Stomach (tissue), 9 donors: ENCODE measurements around the gene CHCHD6. TPM values are rescaled to one million over a fixed set of nuclear protein-coding genes. Genes with fewer than 3 reads are reported as not detected.

Source experiments
- DNase-seq, 2 donors: peaks; one replicate each; pipeline versions ENCODE4 v3.0.0 to v3.0.0-alpha.2; 2013 to 2019
- H3K27ac ChIP-seq, 5 donors: fragments of 200-600 bp in 4 of 5; sonication (generic) in 4 of 5; one replicate each; pipeline ENCODE4 v1.5.1; 2013 to 2019; ENCODE audit warnings: mild to moderate bottlenecking in 1 of 5, moderate library complexity in 1 of 5
- H3K27me3 ChIP-seq, 3 donors: fragments of 200-600 bp; sonication (generic); one replicate each; pipeline ENCODE4 v1.5.1; 2017 to 2019; ENCODE audit warnings: mixed run types in 1 of 3
- H3K36me3 ChIP-seq, 4 donors: fragments of 200-600 bp; sonication (generic); 1 replicate in 3 of 4; 2 replicates in 1 of 4; pipeline ENCODE4 v1.5.1; 2016 to 2019
- H3K4me1 ChIP-seq, 4 donors: fragments of 200-600 bp; sonication (generic); one replicate each; pipeline ENCODE4 v1.5.1; 2016 to 2019
- H3K4me3 ChIP-seq, 4 donors: fragments of 200-600 bp; sonication (generic) in 3 of 4; one replicate each; pipeline ENCODE4 v1.5.1; 2016 to 2019; ENCODE audit warnings: mild to moderate bottlenecking in 1 of 4
- H3K9me3 ChIP-seq, 4 donors: fragments of 200-600 bp; sonication (generic); one replicate each; pipeline ENCODE4 v1.5.1; 2016 to 2019
- EP300 ChIP-seq: sonication (generic); formaldehyde crosslinking; IDR thresholded peaks from one replicate; pipeline ENCODE4 v1.6.1; 2017; ENCODE audit warnings: antibody characterized with exemption
- POLR2A ChIP-seq, 4 donors: fragments of 450-650 bp; IDR thresholded peaks; one replicate each; pipeline ENCODE4 v1.6.1; 2016; ENCODE audit warnings: antibody characterized with exemption in 4 of 4, control low read depth in 2 of 4, mild to moderate bottlenecking in 1 of 4, moderate library complexity in 1 of 4
- POLR2AphosphoS5 ChIP-seq, 3 donors: sonication (generic); formaldehyde crosslinking; IDR thresholded peaks; one replicate each; pipeline ENCODE4 v1.6.1; 2016; ENCODE audit warnings: antibody characterized with exemption in 3 of 3
- WGBS, 5 donors: extraction: QIAGEN DNeasy Blood & Tissue Kit in 3 of 5; methylation state at CpG; one replicate each; pipeline versions ENCODE4 v1.1.5 to v1.1.7; 2013 to 2018; 5-methylcytosine and 5-hydroxymethylcytosine counted together
- intact Hi-C: fragments of 100-400 bp; cut with DNase I; formaldehyde crosslinking; loops from one replicate; pipeline ENCODE4 v1.15.1; 2023; ENCODE audit warnings: low total_unique reads
- polyA plus RNA-seq, 3 donors: library from polyadenylated mRNA; stranded (reverse); fragments of 200-250 nt; gene quantifications; one replicate each; pipeline ENCODE4 v1.2.3, GENCODE V29; 2013
- total RNA-seq, 5 donors: library from RNA; depleted of rRNA; stranded (reverse); fragments of >200 nt; gene quantifications; one replicate each; pipeline versions ENCODE4 v1.1.0 to v1.2.3, GENCODE V29; 2014 to 2016
- TF ChIP-seq, protein P1 (sequence below), 7 experiments: fragments of 450-650 bp in 4 of 7; fragments of 200-600 bp in 3 of 7; sonication (generic) in 3 of 7; IDR thresholded peaks; one replicate each; pipeline ENCODE4 v1.5.1; 2016 to 2019; ENCODE audit warnings: antibody characterized with exemption in 7 of 7, control low read depth in 2 of 7, mild to moderate bottlenecking in 1 of 7
- donor health status: healthy with polysubstance abuse.
- donor health status: Bipolar disorder and iron deficiency.
- donor health status: healthy.

The CHCHD6 gene
- total and polyA plus RNA-seq, 8 donors = 4.0 to 40.8 (median 11.9) TPM; not detected in 1

DNA sequence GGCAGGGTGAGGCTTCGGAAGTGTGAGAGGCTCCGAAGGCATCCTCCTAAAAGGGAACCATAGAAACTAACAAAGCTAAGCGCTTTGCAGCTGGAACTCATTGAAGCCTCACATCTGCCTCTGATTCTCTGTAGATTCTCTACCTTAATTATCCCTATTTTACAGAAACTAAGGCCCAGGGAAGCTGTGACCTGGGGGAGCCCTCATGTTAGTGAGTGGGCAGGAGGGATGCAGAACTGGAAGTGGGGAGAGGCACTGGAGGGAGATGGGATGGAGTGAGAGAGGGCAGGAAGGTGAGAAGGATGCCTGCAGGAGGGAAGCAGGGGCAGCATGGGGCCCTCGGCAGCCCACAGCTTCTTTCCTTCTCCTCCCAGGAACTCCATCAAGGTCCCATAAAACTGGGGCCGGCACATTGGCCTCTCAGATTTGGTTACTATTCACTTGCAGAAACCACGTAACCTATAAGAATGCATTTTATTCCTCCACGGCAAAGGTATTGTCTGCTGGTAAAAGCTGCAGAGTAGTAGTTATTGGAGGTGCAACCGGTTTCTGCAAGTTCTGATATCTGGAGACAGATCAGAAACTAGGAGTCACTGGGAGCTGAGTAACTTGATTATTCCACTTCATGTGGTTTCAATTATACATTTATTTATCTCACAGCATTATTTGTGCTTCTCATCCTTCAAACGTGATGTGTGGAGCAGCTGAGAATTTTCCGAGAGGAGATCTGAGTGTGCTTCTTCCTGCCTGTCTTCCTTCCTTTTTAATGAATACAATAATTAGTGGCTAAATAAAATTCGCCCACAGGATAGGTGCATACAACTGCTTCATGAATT lies 24.0 kb upstream of the CHCHD6 start:
- 80 to 86% (median 82%) methylated on average over 11 of the region's 11 CpGs for WGBS, 5 donors
- Histone ChIP-seq H3K36me3 (no peaks in the 10 kb centered on the region), H3K27me3 (peaks cover 0 to 19% (median 8%) of the 10 kb centered on the region in 3 donors), H3K9me3 (no peaks in the 10 kb centered on the region), H3K4me3 (no peak overlapping the region), H3K27ac (no peak overlapping the region), H3K4me1 (peaks cover 3 to 14% (median 8%) of the 10 kb centered on the region in 4 donors)
- intact Hi-C loops = loop anchor here (10.0 kb wide), 1 partner anchor 865 kb away; no protein-coding TSS in a partner anchor
- no peak for DNase-seq
- no peak for TF ChIP-seq EP300
- TF ChIP-seq, protein P1, sequence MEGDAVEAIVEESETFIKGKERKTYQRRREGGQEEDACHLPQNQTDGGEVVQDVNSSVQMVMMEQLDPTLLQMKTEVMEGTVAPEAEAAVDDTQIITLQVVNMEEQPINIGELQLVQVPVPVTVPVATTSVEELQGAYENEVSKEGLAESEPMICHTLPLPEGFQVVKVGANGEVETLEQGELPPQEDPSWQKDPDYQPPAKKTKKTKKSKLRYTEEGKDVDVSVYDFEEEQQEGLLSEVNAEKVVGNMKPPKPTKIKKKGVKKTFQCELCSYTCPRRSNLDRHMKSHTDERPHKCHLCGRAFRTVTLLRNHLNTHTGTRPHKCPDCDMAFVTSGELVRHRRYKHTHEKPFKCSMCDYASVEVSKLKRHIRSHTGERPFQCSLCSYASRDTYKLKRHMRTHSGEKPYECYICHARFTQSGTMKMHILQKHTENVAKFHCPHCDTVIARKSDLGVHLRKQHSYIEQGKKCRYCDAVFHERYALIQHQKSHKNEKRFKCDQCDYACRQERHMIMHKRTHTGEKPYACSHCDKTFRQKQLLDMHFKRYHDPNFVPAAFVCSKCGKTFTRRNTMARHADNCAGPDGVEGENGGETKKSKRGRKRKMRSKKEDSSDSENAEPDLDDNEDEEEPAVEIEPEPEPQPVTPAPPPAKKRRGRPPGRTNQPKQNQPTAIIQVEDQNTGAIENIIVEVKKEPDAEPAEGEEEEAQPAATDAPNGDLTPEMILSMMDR (IDR thresholded peaks at IDR 0.05) = no peak

GRCh38 chr3:126680667-126681055 lies 23.4 kb upstream of the CHCHD6 start:
- TF ChIP-seq POLR2AphosphoS5 (IDR thresholded peaks at IDR 0.05) (no peak), POLR2A (IDR thresholded peaks at IDR 0.05) (no peak), EP300 (no peak)
- TF ChIP-seq, protein P1 (IDR thresholded peaks at IDR 0.05) = no peak

DNA sequence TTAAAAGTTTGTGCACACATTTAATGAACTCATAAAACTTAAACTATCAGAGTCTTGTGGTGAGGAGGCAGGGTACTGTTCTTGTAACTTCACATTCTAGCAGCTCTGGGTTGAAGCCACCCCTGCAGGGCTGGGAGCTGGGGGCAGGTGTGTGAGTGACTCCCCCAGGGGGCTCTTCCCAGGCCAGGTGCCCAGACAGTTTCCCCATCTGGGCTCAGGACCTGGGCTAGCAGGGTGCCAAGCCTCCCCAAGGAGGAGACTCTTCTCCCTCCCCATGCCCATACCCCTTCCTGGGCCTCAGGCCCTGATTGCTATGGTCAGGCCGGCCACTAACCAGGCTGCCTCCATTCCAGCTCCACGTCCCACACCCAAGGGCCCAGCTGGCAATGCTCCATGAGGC lies 22.0 kb upstream of the CHCHD6 start:
- no peak overlapping the region for H3K27ac ChIP-seq
- no peaks in the 10 kb centered on the region for H3K9me3 ChIP-seq
- H3K4me3 ChIP-seq = no peak overlapping the region
- WGBS, 5 donors = 47 to 85% (median 60%) methylated on average over 2 of the region's 2 CpGs
- DNase-seq = no peak
- peaks cover 0 to 19% (median 8%) of the 10 kb centered on the region in 3 donors for H3K27me3 ChIP-seq
- TF ChIP-seq, protein P1 (IDR thresholded peaks at IDR 0.05) = no peak
- TF ChIP-seq EP300 (no peak), POLR2AphosphoS5 (IDR thresholded peaks at IDR 0.05) (no peak)
- peaks cover 3 to 14% (median 8%) of the 10 kb centered on the region in 4 donors for H3K4me1 ChIP-seq
- H3K36me3 ChIP-seq = no peaks in the 10 kb centered on the region
- intact Hi-C loops = loop anchor here (10.0 kb wide), 1 partner anchor 863 kb away; no protein-coding TSS in a partner anchor

More at GRCh38 chr3:126680667-126681055, 23.4 kb upstream of the CHCHD6 start:
- intact Hi-C loops = loop anchor here (10.0 kb wide), 1 partner anchor 864 kb away; no protein-coding TSS in a partner anchor
- Histone ChIP-seq H3K27me3 (peaks cover 0 to 19% (median 8%) of the 10 kb centered on the region in 3 donors), H3K9me3 (no peaks in the 10 kb centered on the region), H3K27ac (no peak overlapping the region), H3K36me3 (no peaks in the 10 kb centered on the region), H3K4me3 (no peak overlapping the region), H3K4me1 (peaks cover 3 to 14% (median 8%) of the 10 kb centered on the region in 4 donors)
- WGBS, 5 donors = 82 to 91% (median 88%) methylated on average over 4 of the region's 4 CpGs
- DNase-seq = no peak

DNA sequence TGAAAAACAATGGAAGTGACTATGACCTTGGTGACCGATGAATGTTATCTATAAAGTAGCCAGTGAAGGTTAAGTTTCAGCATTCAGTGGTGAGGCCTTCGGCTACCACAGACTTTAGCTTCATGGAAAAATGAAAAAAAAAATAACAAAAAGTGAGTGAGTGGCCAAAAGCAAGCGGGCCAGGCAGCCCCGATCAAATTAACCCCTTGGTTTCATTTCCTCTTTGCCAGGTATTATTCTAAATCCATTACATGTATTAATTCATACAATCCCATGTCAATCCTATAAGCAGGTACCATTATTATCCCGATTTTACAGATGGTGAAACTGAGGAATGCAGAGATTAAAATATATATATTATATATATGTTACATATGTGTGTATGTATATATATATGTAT lies 21.0 kb upstream of the CHCHD6 start:
- WGBS, 5 donors = 67 to 75% (median 69%) methylated on average over 5 of the region's 5 CpGs

More for the DNA sequence above, 21.0 kb upstream of the CHCHD6 start:
- H3K4me3 ChIP-seq = no peak overlapping the region
- DNase-seq = no peak
- intact Hi-C loops = loop anchor here (10.0 kb wide), 1 partner anchor 862 kb away; no protein-coding TSS in a partner anchor
- peaks cover 0 to 17% (median 8%) of the 10 kb centered on the region in 3 donors for H3K27me3 ChIP-seq
- no peak overlapping the region for H3K27ac ChIP-seq
- peaks cover 3 to 14% (median 8%) of the 10 kb centered on the region in 4 donors for H3K4me1 ChIP-seq
- TF ChIP-seq POLR2AphosphoS5 (IDR thresholded peaks at IDR 0.05) (no peak), POLR2A (IDR thresholded peaks at IDR 0.05) (no peak), EP300 (no peak)
- TF ChIP-seq, protein P1 (IDR thresholded peaks at IDR 0.05) = no peak
- no peaks in the 10 kb centered on the region for H3K9me3 ChIP-seq
- H3K36me3 ChIP-seq = no peaks in the 10 kb centered on the region
